NCI-H1105 treated with DMSO at 0.1 percent for 48 hours (cell line): ENCODE data around the gene HAGHL.
"Not testable (repeated sequence)": the region's sequence is repeated elsewhere in the genome, so short reads cannot be mapped to it uniquely, and the experiment has no call there.

Source experiments
- DNase-seq: peaks from one replicate; lab custom pipeline; 2025; lab: John Stamatoyannopoulos, UW

Gene HAGHL

GRCh38 chr16:734981-735881 is 8.3 kb downstream of the HAGHL start:
- no peak for DNase-seq

GRCh38 chr16:735982-736453 is 9.1 kb downstream of the HAGHL start:
- no peak for DNase-seq

- no peak for DNase-seq
These were observed 10.1 kb downstream of the HAGHL start for GRCh38 chr16:736936-737481.

GRCh38 chr16:739560-740458 is 12.9 kb downstream of the HAGHL start:
- no peak for DNase-seq

- no peak for DNase-seq
These were observed 13.5 kb downstream of the HAGHL start for GRCh38 chr16:740459-740763.

GRCh38 chr16:740764-741505 is 14.0 kb downstream of the HAGHL start, which contains the start of gene CIAO3:
Gene CIAO3 (minus strand): TSS chr16:740997. CDS start chr16:740985, 12 bp downstream.
- DNase-seq: peak; percentile 60

GRCh38 chr16:741986-742629 is 15.2 kb downstream of the HAGHL start:
- DNase-seq: no peak

- DNase-seq: not testable (repeated sequence)
These were observed 16.0 kb downstream of the HAGHL start for GRCh38 chr16:742894-743293.

GRCh38 chr16:743794-744500 is 17.0 kb downstream of the HAGHL start:
- DNase-seq: no peak

- DNase-seq: no peak
These were observed 18.8 kb downstream of the HAGHL start for GRCh38 chr16:745739-746138.

- DNase-seq: no peak
These were observed 19.7 kb downstream of the HAGHL start for GRCh38 chr16:746637-747036.

- DNase-seq: no peak
These were observed 21.3 kb downstream of the HAGHL start for GRCh38 chr16:747978-748746.

- no peak for DNase-seq
These were observed 22.1 kb downstream of the HAGHL start for GRCh38 chr16:749010-749409.

- DNase-seq: no peak
These were observed 23.6 kb downstream of the HAGHL start for GRCh38 chr16:750485-750884.

GRCh38 chr16:751152-752006 is 24.5 kb downstream of the HAGHL start:
- DNase-seq: no peak

GRCh38 chr16:752007-752312 is 25.1 kb downstream of the HAGHL start:
- no peak for DNase-seq

GRCh38 chr16:754121-754607 is 27.3 kb downstream of the HAGHL start:
- DNase-seq: not testable (repeated sequence)

- no peak for DNase-seq
These were observed 27.8 kb downstream of the HAGHL start for GRCh38 chr16:754656-755055.

GRCh38 chr16:756428-756827 is 29.5 kb downstream of the HAGHL start:
- DNase-seq: no peak
